SU-DHL-6 (cell line): ENCODE data around the gene MAF.

Experiments used
- EZH2phosphoT487 ChIP-seq: fragments of 200-600 bp; sonication (generic), shearing (Covaris generic); conservative IDR thresholded peaks from 2 replicates; pipeline ENCODE4 v1.6.1; 2018; ENCODE audit warnings: mild to moderate bottlenecking, antibody characterized with exemption, low read length, moderate library complexity, mixed read lengths
- TF ChIP-seq, protein P1 (sequence below): fragments of 200-600 bp; sonication (generic); IDR thresholded peaks from one replicate; pipeline ENCODE4 v1.5.1; 2017; ENCODE audit warnings: antibody characterized with exemption, mild to moderate bottlenecking, low read length, moderate library complexity; ENCODE audit not compliant: insufficient read depth, poor library complexity, severe bottlenecking

DNA sequence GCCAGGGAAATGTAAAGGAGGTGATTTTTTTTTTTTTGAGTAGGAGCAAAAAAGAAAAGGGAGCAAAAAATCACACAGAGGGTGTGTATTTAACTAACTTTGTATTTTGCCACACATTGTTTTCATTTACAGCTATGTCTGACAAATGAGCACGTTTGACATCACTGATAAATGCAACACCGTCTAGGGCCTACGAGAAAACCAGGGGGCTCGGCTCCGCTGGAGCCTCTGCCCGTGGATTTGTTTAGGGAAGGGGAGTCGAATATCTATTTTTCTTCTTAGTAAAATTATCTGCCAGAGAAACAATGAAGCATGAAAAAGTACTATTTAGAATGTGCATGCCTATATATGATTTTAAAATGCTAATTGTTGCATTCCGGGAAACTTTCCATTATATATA, 6.8 kb downstream of the MAF start:
- TF ChIP-seq, protein P1, sequence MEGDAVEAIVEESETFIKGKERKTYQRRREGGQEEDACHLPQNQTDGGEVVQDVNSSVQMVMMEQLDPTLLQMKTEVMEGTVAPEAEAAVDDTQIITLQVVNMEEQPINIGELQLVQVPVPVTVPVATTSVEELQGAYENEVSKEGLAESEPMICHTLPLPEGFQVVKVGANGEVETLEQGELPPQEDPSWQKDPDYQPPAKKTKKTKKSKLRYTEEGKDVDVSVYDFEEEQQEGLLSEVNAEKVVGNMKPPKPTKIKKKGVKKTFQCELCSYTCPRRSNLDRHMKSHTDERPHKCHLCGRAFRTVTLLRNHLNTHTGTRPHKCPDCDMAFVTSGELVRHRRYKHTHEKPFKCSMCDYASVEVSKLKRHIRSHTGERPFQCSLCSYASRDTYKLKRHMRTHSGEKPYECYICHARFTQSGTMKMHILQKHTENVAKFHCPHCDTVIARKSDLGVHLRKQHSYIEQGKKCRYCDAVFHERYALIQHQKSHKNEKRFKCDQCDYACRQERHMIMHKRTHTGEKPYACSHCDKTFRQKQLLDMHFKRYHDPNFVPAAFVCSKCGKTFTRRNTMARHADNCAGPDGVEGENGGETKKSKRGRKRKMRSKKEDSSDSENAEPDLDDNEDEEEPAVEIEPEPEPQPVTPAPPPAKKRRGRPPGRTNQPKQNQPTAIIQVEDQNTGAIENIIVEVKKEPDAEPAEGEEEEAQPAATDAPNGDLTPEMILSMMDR, result no peak
- no peak for TF ChIP-seq EZH2phosphoT487
